PFSK-1 (cell line): ENCODE data around the gene AP2A2.

Experiments used
- FOXP2 ChIP-seq: optimal IDR thresholded peaks from 2 replicates; pipeline ENCODE3; 2011; ENCODE audit warnings: borderline replicate concordance, control low read depth, inconsistent platforms; ENCODE audit not compliant: insufficient read depth; ENCODE audit errors: extremely low read length, extremely low read depth
- POLR2AphosphoS5 ChIP-seq: IDR thresholded peaks from 2 replicates; pipeline ENCODE4 v1.6.1; 2012; ENCODE audit warnings: low read depth, mild to moderate bottlenecking, control low read depth, low read length, moderate library complexity
- SIN3A ChIP-seq: IDR thresholded peaks from 2 replicates; pipeline ENCODE4 v1.6.1; 2012; ENCODE audit warnings: mild to moderate bottlenecking, low read length, moderate library complexity, borderline replicate concordance; ENCODE audit not compliant: insufficient read depth
- TAF1 ChIP-seq: IDR thresholded peaks from 2 replicates; pipeline ENCODE4 v1.6.1; 2012; ENCODE audit warnings: low read length, control low read depth, borderline replicate concordance; ENCODE audit not compliant: insufficient read depth
- TF ChIP-seq, protein P1 (sequence below), 2 experiments: IDR thresholded peaks; 2 replicates each; pipeline versions ENCODE4 v1.6.1 to v1.8.0; 2011 to 2012; ENCODE audit warnings: low read depth in 2 of 2, low read length in 2 of 2, control low read depth in 1 of 2, inconsistent platforms in 1 of 2, mild to moderate bottlenecking in 1 of 2, moderate library complexity in 1 of 2; ENCODE audit not compliant: insufficient read depth in 1 of 2

AP2A2 gene

DNA sequence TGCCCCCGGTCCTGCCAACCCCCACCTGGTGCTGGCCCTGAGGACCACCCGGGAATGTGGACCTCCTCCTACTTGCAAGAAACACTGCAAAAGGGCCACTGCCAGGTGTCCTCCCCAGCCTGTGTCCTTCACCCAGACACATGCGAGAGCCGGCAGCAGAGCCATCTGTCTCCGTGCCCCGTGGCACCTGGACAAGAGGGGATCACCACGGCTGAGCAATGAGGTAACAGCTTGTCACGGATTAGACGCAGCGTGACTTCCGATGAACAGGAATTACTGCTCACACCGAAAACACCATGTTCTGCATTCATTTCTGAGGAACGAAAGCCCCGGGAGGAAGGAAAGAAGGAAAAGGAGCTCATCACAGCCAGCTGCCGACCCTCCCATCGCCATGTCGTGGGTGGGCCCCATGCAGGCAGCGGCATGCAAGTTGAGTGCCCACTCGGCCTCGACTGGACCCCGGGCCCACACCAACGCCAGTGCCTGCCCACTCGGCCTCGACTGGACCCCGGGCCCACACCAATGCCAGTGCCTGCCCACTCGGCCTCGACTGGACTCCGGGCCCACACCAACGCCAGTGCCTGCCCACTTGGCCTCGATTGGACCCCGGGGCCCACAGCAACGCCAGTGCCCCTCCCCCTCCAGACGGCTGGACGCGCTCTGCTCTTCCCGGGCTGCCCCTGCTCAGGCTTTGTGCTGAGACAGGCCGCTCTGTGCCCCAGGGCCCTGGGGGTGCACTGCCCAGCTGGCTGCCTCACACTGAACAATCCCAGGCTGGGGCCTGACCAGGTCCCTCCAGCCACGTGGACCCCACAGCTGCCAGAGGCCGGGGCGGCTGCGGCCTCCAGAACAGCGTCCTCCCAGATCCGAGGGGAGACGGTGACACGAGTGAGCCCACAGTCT is 37.1 kb upstream of the AP2A2 start:
- TF ChIP-seq FOXP2 (no peak), POLR2AphosphoS5 (no peak), TAF1 (no peak), SIN3A (no peak)
- TF ChIP-seq, protein P1, sequence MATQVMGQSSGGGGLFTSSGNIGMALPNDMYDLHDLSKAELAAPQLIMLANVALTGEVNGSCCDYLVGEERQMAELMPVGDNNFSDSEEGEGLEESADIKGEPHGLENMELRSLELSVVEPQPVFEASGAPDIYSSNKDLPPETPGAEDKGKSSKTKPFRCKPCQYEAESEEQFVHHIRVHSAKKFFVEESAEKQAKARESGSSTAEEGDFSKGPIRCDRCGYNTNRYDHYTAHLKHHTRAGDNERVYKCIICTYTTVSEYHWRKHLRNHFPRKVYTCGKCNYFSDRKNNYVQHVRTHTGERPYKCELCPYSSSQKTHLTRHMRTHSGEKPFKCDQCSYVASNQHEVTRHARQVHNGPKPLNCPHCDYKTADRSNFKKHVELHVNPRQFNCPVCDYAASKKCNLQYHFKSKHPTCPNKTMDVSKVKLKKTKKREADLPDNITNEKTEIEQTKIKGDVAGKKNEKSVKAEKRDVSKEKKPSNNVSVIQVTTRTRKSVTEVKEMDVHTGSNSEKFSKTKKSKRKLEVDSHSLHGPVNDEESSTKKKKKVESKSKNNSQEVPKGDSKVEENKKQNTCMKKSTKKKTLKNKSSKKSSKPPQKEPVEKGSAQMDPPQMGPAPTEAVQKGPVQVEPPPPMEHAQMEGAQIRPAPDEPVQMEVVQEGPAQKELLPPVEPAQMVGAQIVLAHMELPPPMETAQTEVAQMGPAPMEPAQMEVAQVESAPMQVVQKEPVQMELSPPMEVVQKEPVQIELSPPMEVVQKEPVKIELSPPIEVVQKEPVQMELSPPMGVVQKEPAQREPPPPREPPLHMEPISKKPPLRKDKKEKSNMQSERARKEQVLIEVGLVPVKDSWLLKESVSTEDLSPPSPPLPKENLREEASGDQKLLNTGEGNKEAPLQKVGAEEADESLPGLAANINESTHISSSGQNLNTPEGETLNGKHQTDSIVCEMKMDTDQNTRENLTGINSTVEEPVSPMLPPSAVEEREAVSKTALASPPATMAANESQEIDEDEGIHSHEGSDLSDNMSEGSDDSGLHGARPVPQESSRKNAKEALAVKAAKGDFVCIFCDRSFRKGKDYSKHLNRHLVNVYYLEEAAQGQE (IDR thresholded peaks at IDR 0.05; ENCODE audit: insufficient read depth in 1 of 2, low read depth in 2 of 2, low read length in 2 of 2) = no peak

DNA sequence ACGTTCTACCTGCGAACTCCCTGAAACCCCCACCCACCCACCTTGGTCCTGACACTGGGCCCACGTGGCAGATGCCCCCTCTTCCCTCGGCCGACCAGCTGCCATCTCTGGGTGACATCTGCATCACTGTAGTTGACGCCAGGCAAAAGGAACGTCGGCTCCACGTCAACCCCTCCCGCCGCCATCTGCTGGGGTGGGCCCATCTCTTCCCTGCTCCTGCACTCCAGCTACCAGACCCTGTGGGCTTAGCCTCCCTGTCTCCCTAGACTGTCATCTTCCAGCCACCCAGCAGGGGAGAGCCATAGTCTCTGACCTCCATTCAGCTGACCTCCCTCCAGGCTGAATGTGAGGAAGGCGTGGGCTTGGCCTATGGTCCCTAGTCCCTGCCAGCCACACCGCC is 36.4 kb upstream of the AP2A2 start:
- TF ChIP-seq FOXP2 (no peak), SIN3A (no peak), TAF1 (no peak), POLR2AphosphoS5 (no peak)
- TF ChIP-seq, protein P1 (IDR thresholded peaks at IDR 0.05; ENCODE audit: insufficient read depth in 1 of 2, low read depth in 2 of 2, low read length in 2 of 2) = no peak

- TF ChIP-seq, protein P1 (IDR thresholded peaks at IDR 0.05; ENCODE audit: insufficient read depth in 1 of 2, low read depth in 2 of 2, low read length in 2 of 2) = no peak
- TF ChIP-seq FOXP2 (no peak), TAF1 (no peak)
These were observed 35.8 kb upstream of the AP2A2 start for GRCh38 chr11:889687-890475.

GRCh38 chr11:890794-891540 is 34.7 kb upstream of the AP2A2 start:
- TF ChIP-seq, protein P1 (IDR thresholded peaks at IDR 0.05; ENCODE audit: insufficient read depth in 1 of 2, low read depth in 2 of 2, low read length in 2 of 2) = no peak
